HCEC 1CT (cell line): Measurements from ENCODE around the gene AMY1B.
"Not testable (repeated sequence)": the region's sequence is repeated elsewhere in the genome, so short reads cannot be mapped to it uniquely, and the experiment has no call there.

Experiments
- DNase-seq: peaks from one replicate; pipeline ENCODE4 v3.0.0-alpha.2; 2017

Gene AMY1B

GRCh38 chr1:103696110-103696509, at the start of gene AMY1B:
AMY1B (minus strand) TSS chr1:103696210; CDS start chr1:103695639, 571 bp downstream.
- DNase-seq: not testable (repeated sequence)

DNA sequence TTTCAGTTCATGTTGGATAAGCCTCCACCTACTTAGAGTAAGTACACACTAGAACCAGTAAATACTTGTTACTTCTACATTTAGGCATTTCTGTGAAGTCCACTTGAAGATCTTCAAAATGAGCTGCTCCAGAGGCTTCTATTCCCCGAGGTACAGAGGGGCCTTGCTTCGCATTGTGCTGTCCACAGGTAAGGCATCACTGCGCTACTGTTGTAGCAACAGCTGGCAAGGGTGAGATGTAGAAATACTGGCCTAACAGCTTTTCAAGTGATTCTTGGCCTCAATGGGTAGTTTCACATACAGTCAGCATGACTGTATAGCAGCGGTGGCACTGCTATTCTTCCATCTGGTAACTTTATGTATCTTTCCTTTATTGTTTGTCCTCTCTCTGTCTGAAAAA, 49.0 kb upstream of the AMY1B start:
- not testable (repeated sequence) for DNase-seq

DNA sequence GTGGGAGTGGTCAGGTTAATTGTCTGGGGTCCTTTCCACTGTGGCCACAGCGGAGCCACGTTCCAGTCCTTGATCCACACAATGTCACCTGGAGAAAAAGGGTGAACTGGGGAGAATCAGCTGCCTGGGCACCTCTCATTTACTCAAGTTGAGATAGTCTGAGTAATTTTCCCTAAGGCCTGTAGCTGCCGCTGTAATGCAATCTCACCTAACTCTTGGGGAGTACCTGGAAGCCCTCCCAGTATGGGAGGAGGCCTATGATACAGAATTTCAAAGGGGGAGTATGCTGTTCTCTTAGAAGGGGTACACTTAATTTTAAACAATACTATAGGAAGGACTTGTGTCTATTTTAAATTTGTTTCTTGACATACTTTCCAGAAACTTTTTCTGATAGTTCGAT, 48.4 kb upstream of the AMY1B start:
- not testable (repeated sequence) for DNase-seq

DNA sequence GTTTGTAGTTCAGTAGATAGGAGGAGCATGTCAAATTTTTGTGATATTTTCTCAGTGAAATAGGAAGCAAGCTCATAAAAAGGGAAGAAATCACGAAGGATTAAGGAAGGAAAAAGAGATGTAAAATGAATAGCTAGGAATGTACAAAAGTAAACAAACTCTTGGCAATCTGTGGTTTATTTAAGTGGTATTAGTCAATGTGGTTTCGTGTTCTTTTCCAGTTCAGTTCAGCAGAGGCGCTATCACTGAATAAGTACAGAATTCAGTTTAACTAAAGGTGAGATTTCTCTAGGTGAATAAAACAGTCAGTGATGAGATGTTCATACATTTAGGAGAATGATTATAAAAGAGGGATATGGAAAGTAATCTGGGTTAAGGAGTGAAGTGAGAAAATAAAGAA, 42.0 kb upstream of the AMY1B start:
- DNase-seq: not testable (repeated sequence)

- not testable (repeated sequence) for DNase-seq
These were observed 39.3 kb upstream of the AMY1B start for GRCh38 chr1:103735334-103735733.

DNA sequence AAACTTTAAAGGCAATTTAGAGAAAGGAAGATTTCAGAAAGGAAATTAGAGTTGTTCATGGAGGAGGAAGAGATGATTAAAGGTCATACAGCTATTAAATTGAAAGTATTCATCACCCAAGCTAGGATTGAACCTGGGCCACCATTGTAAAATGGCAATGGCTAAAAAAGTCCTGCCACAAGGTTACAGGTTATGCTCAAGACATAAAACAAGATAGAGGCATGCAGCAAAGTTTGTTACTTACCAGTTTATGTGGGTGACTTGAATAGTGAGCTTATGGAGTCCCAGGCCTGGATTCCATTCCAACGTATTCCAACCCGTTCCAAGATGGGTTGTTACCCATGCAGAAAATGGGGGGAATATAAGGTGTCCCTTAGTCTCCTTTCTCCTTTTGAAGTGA, 25.5 kb upstream of the AMY1B start:
- not testable (repeated sequence) for DNase-seq

GRCh38 chr1:103717404-103717803, 21.4 kb upstream of the AMY1B start:
- DNase-seq: not testable (repeated sequence)

- DNase-seq: not testable (repeated sequence)
These were observed 14.4 kb upstream of the AMY1B start for GRCh38 chr1:103710381-103710780.

DNA sequence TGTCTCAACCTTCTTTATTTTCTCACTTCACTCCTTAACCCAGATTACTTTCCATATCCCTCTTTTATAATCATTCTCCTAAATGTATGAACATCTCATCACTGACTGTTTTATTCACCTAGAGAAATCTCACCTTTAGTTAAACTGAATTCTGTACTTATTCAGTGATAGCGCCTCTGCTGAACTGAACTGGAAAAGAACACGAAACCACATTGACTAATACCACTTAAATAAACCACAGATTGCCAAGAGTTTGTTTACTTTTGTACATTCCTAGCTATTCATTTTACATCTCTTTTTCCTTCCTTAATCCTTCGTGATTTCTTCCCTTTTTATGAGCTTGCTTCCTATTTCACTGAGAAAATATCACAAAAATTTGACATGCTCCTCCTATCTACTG, 11.7 kb upstream of the AMY1B start:
- DNase-seq: not testable (repeated sequence)

DNA sequence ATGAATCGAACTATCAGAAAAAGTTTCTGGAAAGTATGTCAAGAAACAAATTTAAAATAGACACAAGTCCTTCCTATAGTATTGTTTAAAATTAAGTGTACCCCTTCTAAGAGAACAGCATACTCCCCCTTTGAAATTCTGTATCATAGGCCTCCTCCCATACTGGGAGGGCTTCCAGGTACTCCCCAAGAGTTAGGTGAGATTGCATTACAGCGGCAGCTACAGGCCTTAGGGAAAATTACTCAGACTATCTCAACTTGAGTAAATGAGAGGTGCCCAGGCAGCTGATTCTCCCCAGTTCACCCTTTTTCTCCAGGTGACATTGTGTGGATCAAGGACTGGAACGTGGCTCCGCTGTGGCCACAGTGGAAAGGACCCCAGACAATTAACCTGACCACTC, 5.2 kb upstream of the AMY1B start:
- not testable (repeated sequence) for DNase-seq

DNA sequence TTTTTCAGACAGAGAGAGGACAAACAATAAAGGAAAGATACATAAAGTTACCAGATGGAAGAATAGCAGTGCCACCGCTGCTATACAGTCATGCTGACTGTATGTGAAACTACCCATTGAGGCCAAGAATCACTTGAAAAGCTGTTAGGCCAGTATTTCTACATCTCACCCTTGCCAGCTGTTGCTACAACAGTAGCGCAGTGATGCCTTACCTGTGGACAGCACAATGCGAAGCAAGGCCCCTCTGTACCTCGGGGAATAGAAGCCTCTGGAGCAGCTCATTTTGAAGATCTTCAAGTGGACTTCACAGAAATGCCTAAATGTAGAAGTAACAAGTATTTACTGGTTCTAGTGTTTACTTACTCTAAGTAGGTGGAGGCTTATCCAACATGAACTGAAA, 4.7 kb upstream of the AMY1B start:
- not testable (repeated sequence) for DNase-seq

DNA sequence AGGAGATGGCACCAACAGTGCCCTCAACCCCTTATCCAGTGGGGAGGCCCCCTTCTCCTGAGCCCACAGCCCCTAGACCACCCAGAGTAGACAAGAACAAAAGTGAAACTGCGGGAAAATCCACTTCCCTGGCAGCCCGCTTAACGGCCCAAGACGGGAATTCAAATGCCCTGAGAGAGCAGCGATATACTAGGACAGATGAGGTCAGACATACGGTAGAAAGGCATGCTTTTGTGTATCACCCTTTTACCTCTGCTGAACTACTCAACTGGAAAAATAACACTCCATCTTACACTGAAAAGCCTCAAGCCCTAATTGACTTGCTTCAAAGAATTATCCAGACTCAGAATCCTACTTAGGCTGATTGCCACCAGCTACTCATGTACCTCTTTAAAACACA, 1.4 kb upstream of the AMY1B start:
- not testable (repeated sequence) for DNase-seq

DNA sequence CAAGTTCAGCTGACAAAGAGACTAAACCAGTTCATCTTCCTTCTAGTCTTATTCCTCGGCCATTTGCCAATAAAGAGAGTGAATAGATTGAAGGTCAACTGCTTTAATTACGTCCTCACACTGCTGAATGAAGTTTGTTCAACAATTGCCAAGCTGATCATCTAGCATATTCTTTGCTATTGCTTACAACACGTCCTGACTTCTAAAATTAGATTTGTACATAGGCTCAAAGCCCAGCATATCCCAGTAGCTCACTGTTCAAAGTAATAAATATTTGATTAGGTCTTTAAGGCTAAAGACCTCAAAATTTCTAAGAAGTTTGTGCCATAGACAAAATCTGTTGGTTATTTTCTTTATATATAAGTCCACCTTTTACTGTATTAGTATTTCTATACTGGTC, 19.7 kb downstream of the AMY1B start:
- not testable (repeated sequence) for DNase-seq

GRCh38 chr1:103655460-103655859, 40.5 kb downstream of the AMY1B start, which contains the start of gene AMY1A:
AMY1A (plus strand) TSS chr1:103655760; CDS start chr1:103656331, 571 bp downstream.
- not testable (repeated sequence) for DNase-seq

GRCh38 chr1:103654133-103654532, 41.9 kb downstream of the AMY1B start:
- not testable (repeated sequence) for DNase-seq

- DNase-seq: not testable (repeated sequence)
These were observed 45.1 kb downstream of the AMY1B start for GRCh38 chr1:103650889-103651288.

DNA sequence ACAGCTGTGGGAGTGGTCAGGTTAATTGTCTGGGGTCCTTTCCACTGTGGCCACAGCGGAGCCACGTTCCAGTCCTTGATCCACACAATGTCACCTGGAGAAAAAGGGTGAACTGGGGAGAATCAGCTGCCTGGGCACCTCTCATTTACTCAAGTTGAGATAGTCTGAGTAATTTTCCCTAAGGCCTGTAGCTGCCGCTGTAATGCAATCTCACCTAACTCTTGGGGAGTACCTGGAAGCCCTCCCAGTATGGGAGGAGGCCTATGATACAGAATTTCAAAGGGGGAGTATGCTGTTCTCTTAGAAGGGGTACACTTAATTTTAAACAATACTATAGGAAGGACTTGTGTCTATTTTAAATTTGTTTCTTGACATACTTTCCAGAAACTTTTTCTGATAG, 45.7 kb downstream of the AMY1B start:
- not testable (repeated sequence) for DNase-seq

- DNase-seq: not testable (repeated sequence)
These were observed 52.1 kb downstream of the AMY1B start for GRCh38 chr1:103643908-103644307.

GRCh38 chr1:103641194-103641593, 54.8 kb downstream of the AMY1B start:
- DNase-seq: not testable (repeated sequence)
